Activated T-helper 1 cell treated with anti-CD3 and anti-CD28 coated beads, Interleukin-12 subunit alpha, Interleukin-12 subunit beta, Interleukin-2, Interleukin-4 antibody, amounts not matched to agents 30 ng/mL and 10 ng/mL and 1 ng/mL, durations not matched to agents 14 hours and 24 hours and 36 hours (primary cell): ENCODE results near the gene KRT72. TPM values are rescaled to one million over a fixed set of nuclear protein-coding genes. Genes with fewer than 3 reads are reported as not detected.

Source experiments
- DNase-seq: peaks from one replicate; pipeline ENCODE4 v3.0.0; 2021; ENCODE audit warnings: low spot score
- H3K27ac Mint-ChIP-seq: one replicate; pipeline ENCODE4 v1.8.0; 2021; ENCODE audit warnings: mild to moderate bottlenecking, mixed read lengths
- H3K27me3 Mint-ChIP-seq: one replicate; pipeline ENCODE4 v1.8.0; 2022; ENCODE audit warnings: mild to moderate bottlenecking, moderate library complexity, mixed read lengths; ENCODE audit not compliant: insufficient read depth
- H3K36me3 Mint-ChIP-seq: one replicate; pipeline ENCODE4 v1.8.0; 2021; ENCODE audit warnings: low read depth, mixed read lengths
- H3K4me1 Mint-ChIP-seq: one replicate; pipeline ENCODE4 v1.8.0; 2021; ENCODE audit warnings: low read depth, mixed read lengths
- H3K4me3 Mint-ChIP-seq: one replicate; pipeline ENCODE4 v1.8.0; 2021; ENCODE audit warnings: mild to moderate bottlenecking, moderate library complexity, mixed read lengths
- H3K9me3 Mint-ChIP-seq: one replicate; pipeline ENCODE4 v1.8.0; 2021; ENCODE audit warnings: mixed read lengths
- intact Hi-C: fragments of 100-400 bp; cut with micrococcal nuclease; formaldehyde crosslinking; loops from one replicate; pipeline ENCODE4 v1.15.1; 2024
- total RNA-seq: library from RNA; stranded (reverse); gene quantifications from 2 replicates; pipeline ENCODE4 v1.2.3, GENCODE V29; 2022

KRT72 gene
- total RNA-seq, 1 donor from 2014 or later, result not detected

- Mint-ChIP-seq H3K27ac (no peak overlapping the region), H3K4me3 (no peak overlapping the region), H3K4me1 (peaks cover 6% of the 10 kb centered on the region), H3K27me3 (peaks cover 7% of the 10 kb centered on the region), H3K9me3 (no peaks in the 10 kb centered on the region), H3K36me3 (no peaks in the 10 kb centered on the region)
- intact Hi-C loops, result no loop called here
- no peak for DNase-seq
Measured at GRCh38 chr12:52539821-52540173, 61.5 kb downstream of the KRT72 start.

- H3K9me3 Mint-ChIP-seq, result no peaks in the 10 kb centered on the region
- no peaks in the 10 kb centered on the region for H3K36me3 Mint-ChIP-seq
- peaks cover 6% of the 10 kb centered on the region for H3K4me1 Mint-ChIP-seq
- intact Hi-C loops, result no loop called here
- H3K27me3 Mint-ChIP-seq, result peaks cover 7% of the 10 kb centered on the region
- H3K4me3 Mint-ChIP-seq, result no peak overlapping the region
- H3K27ac Mint-ChIP-seq, result no peak overlapping the region
- DNase-seq, result no peak
Measured at GRCh38 chr12:52539083-52539820, 62.0 kb downstream of the KRT72 start.

GRCh38 chr12:52537101-52537500, 64.2 kb downstream of the KRT72 start:
- peaks cover 7% of the 10 kb centered on the region for H3K27me3 Mint-ChIP-seq
- H3K27ac Mint-ChIP-seq, result no peak overlapping the region
- no peak overlapping the region for H3K4me3 Mint-ChIP-seq
- DNase-seq, result no peak
- H3K36me3 Mint-ChIP-seq, result no peaks in the 10 kb centered on the region
- H3K4me1 Mint-ChIP-seq, result no peaks in the 10 kb centered on the region
- intact Hi-C loops, result no loop called here
- no peaks in the 10 kb centered on the region for H3K9me3 Mint-ChIP-seq

Other genes with a start within 250 kb of the KRT72 start
- gene KRT85, start 234.0 kb downstream of the KRT72 start, total RNA-seq, result not detected in 2 replicates
- gene KRT84, start 215.8 kb downstream of the KRT72 start, total RNA-seq, result not detected in 2 replicates
- not detected in 2 replicates for gene KRT82, start 195.1 kb downstream of the KRT72 start, total RNA-seq
- not detected in 2 replicates for gene KRT75, start 167.1 kb downstream of the KRT72 start, total RNA-seq
- gene KRT6B, start 149.3 kb downstream of the KRT72 start, total RNA-seq, result not detected in 2 replicates
- not detected in 2 replicates for gene KRT6C, start 127.7 kb downstream of the KRT72 start, total RNA-seq
- gene KRT6A, start 108.2 kb downstream of the KRT72 start, total RNA-seq, result not detected in 2 replicates
- gene KRT5, start 81.1 kb downstream of the KRT72 start, total RNA-seq, result not detected in 2 replicates
- not detected in 2 replicates for gene KRT71, start 48.3 kb downstream of the KRT72 start, total RNA-seq
- not detected in 2 replicates for gene KRT74, start 27.6 kb downstream of the KRT72 start, total RNA-seq
- gene KRT73, start 17.1 kb upstream of the KRT72 start, total RNA-seq, result not detected in 2 replicates
- not detected in 2 replicates for gene KRT2, start 50.7 kb upstream of the KRT72 start, total RNA-seq
- not detected in 2 replicates for gene KRT1, start 78.9 kb upstream of the KRT72 start, total RNA-seq
- not detected in 2 replicates for gene KRT77, start 102.1 kb upstream of the KRT72 start, total RNA-seq
- not detected in 2 replicates for gene KRT76, start 175.9 kb upstream of the KRT72 start, total RNA-seq
- gene KRT3, start 194.7 kb upstream of the KRT72 start, total RNA-seq, result 0.08 TPM in 1 of 2 replicates, not detected in the other
- not detected in 2 replicates for gene KRT4, start 212.7 kb upstream of the KRT72 start, total RNA-seq
- gene KRT79, start 232.8 kb upstream of the KRT72 start, total RNA-seq, result not detected in 2 replicates
- not detected in 2 replicates for gene KRT78, start 247.5 kb upstream of the KRT72 start, total RNA-seq